PC-3 (cell line): Measurements from ENCODE around the gene PRRX1. TPM values are rescaled to one million over a fixed set of nuclear protein-coding genes. Genes with fewer than 3 reads are reported as not detected.

Experiments used
- ATAC-seq: fragments of 200-7000 bp; cut with Tn5 transposase; 2 replicates; pipeline ENCODE4 v1.9.1; 2020; ENCODE audit warnings: mild to moderate bottlenecking, moderate library complexity
- BruUV-seq: library from RNA; stranded (reverse); fragments of 400-500 nt; replicated peaks from 2 replicates; lab custom pipeline; 2021; lab: Mats Ljungman, UMichigan
- CTCF ChIA-PET: fragments of 300-600 bp; sonication (Branson Sonifier 250); formaldehyde crosslinking; loops from one replicate; lab custom pipeline; 2022; ENCODE audit warnings: antibody characterized with exemption; lab: Charles Lee
- POLR2A ChIA-PET: fragments of 300-600 bp; sonication (Branson Sonifier 250); formaldehyde crosslinking; loops from one replicate; lab custom pipeline; 2022; ENCODE audit warnings: antibody characterized with exemption; ENCODE audit not compliant: unreplicated experiment; lab: Charles Lee
- DNase-seq: peaks from one replicate; pipeline ENCODE4 v3.0.0-alpha.2; 2015
- H2AFZ ChIP-seq: fragments of 300-600 bp; sonication (generic); 2 replicates; pipeline ENCODE4 v1.6.0; 2016; ENCODE audit warnings: antibody characterized with exemption, low read length
- H3F3A ChIP-seq: fragments of 300-600 bp; sonication (generic); one replicate; pipeline ENCODE4 v1.6.0; 2017; ENCODE audit warnings: antibody characterized with exemption, low read length, control low read depth, mild to moderate bottlenecking; ENCODE audit not compliant: unreplicated experiment
- H3K27ac ChIP-seq: fragments of 300-600 bp; sonication (generic); 2 replicates; pipeline ENCODE4 v1.5.1; 2016; ENCODE audit warnings: mild to moderate bottlenecking, low read length
- H3K27me3 ChIP-seq: fragments of 300-600 bp; sonication (generic); 2 replicates; pipeline ENCODE4 v1.6.1; 2016; ENCODE audit warnings: low read length, mixed read lengths
- H3K36me3 ChIP-seq: fragments of 300-600 bp; sonication (generic); 2 replicates; pipeline ENCODE4 v1.6.1; 2016; ENCODE audit warnings: low read depth, mixed run types, low read length, mixed read lengths
- H3K4me1 ChIP-seq: fragments of 300-600 bp; sonication (generic); 2 replicates; pipeline ENCODE4 v1.5.1; 2016; ENCODE audit warnings: low read length; ENCODE audit not compliant: insufficient read depth
- H3K4me2 ChIP-seq: fragments of 300-600 bp; sonication (generic); 2 replicates; pipeline ENCODE4 v1.6.0; 2016; ENCODE audit warnings: low read length
- H3K4me3 ChIP-seq: fragments of 300-600 bp; sonication (generic); 2 replicates; pipeline ENCODE4 v1.5.1; 2016; ENCODE audit warnings: mild to moderate bottlenecking, low read length, mixed read lengths
- H3K79me2 ChIP-seq: fragments of 300-600 bp; sonication (generic); 2 replicates; pipeline ENCODE4 v1.6.1; 2017; ENCODE audit warnings: low read length, mixed read lengths
- H3K9ac ChIP-seq: fragments of 300-600 bp; sonication (generic); 2 replicates; pipeline ENCODE4 v1.6.0; 2016; ENCODE audit warnings: mild to moderate bottlenecking, low read length
- H3K9me2 ChIP-seq: fragments of 300-600 bp; sonication (generic); replicated peaks from 2 replicates; pipeline ENCODE4 v1.6.1; 2016; ENCODE audit warnings: mixed run types, low read length, mixed read lengths
- H3K9me3 ChIP-seq: fragments of 300-600 bp; sonication (generic); 2 replicates; pipeline ENCODE4 v1.6.1; 2016; ENCODE audit warnings: low read length, mixed read lengths
- H4K20me1 ChIP-seq: fragments of 300-600 bp; sonication (generic); 2 replicates; pipeline ENCODE4 v1.6.1; 2016; ENCODE audit warnings: low read length, mixed read lengths
- EZH2 ChIP-seq: fragments of 300-600 bp; sonication (generic); IDR thresholded peaks from one replicate; pipeline ENCODE4 v1.6.1; 2017; ENCODE audit warnings: antibody characterized with exemption, mild to moderate bottlenecking, low read length; ENCODE audit not compliant: unreplicated experiment
- EZH2phosphoT487 ChIP-seq: fragments of 300-600 bp; sonication (generic); IDR thresholded peaks from 2 replicates; pipeline ENCODE4 v1.6.1; 2018; ENCODE audit warnings: mild to moderate bottlenecking, antibody characterized with exemption, low read length, borderline replicate concordance
- intact Hi-C: fragments of 100-400 bp; cut with micrococcal nuclease; formaldehyde crosslinking; loops from 2 replicates; pipeline ENCODE4 v1.9.0; 2023
- total RNA-seq: library from RNA; depleted of rRNA; stranded (reverse); fragments of >200 nt; gene quantifications from 2 replicates; pipeline ENCODE4 v1.2.3, GENCODE V29; 2014
- TF ChIP-seq, protein P1 (sequence below): fragments of 300-600 bp; sonication (generic); conservative IDR thresholded peaks from 2 replicates; pipeline ENCODE4 v1.5.1; 2017; ENCODE audit warnings: antibody characterized with exemption, low read depth, mild to moderate bottlenecking, low read length

PRRX1 gene
- total RNA-seq, 1 experiment from 2014 or later: not detected

- no peaks in the 10 kb centered on the region for H4K20me1 ChIP-seq
- H3K9me3 ChIP-seq: no peaks in the 10 kb centered on the region
- H3K4me1 ChIP-seq: no peaks in the 10 kb centered on the region
- no peak overlapping the region for H3K4me2 ChIP-seq
- no peak overlapping the region for H3K9ac ChIP-seq
- ChIA-PET CTCF (no interaction called here), POLR2A (no interaction called here)
- no TSS peak for BruUV-seq
- no peak for TF ChIP-seq EZH2phosphoT487
- no peak for TF ChIP-seq EZH2
- TF ChIP-seq, protein P1, sequence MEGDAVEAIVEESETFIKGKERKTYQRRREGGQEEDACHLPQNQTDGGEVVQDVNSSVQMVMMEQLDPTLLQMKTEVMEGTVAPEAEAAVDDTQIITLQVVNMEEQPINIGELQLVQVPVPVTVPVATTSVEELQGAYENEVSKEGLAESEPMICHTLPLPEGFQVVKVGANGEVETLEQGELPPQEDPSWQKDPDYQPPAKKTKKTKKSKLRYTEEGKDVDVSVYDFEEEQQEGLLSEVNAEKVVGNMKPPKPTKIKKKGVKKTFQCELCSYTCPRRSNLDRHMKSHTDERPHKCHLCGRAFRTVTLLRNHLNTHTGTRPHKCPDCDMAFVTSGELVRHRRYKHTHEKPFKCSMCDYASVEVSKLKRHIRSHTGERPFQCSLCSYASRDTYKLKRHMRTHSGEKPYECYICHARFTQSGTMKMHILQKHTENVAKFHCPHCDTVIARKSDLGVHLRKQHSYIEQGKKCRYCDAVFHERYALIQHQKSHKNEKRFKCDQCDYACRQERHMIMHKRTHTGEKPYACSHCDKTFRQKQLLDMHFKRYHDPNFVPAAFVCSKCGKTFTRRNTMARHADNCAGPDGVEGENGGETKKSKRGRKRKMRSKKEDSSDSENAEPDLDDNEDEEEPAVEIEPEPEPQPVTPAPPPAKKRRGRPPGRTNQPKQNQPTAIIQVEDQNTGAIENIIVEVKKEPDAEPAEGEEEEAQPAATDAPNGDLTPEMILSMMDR: no peak
- H3F3A ChIP-seq: no peaks in the 10 kb centered on the region
- H3K27me3 ChIP-seq: no peaks in the 10 kb centered on the region
- no peak overlapping the region for H3K27ac ChIP-seq
- intact Hi-C loops: no loop called here
- no peak overlapping the region for H3K4me3 ChIP-seq
- no peaks in the 10 kb centered on the region for H3K79me2 ChIP-seq
- no peak for ATAC-seq
- no peaks in the 10 kb centered on the region for H3K9me2 ChIP-seq
- H2AFZ ChIP-seq: no peak overlapping the region
- no peak for DNase-seq
- no peaks in the 10 kb centered on the region for H3K36me3 ChIP-seq
These were observed 79.2 kb downstream of the PRRX1 start for GRCh38 chr1:170743083-170743482.

DNA sequence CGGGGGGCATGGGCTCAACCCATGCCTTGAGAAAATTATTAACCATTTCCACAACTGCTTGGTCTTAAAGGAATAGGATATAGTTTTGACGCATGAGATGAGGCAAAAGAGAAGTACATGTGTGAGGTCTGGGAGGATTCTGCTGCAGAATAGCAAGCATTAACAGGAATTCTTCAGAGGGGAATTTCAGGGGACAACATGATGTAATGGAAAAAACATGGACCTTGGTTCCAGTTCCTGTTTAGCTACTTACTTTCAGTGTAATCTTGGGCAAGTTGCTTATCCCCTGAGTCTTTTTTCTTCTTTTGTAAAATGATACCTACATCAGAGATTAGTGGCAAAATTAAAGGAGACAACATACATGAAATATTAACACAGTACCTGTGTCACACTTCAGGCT is 85.6 kb downstream of the PRRX1 start:
- no peak overlapping the region for H3K9ac ChIP-seq
- H3K9me2 ChIP-seq: no peaks in the 10 kb centered on the region
- ChIA-PET CTCF (interaction anchor here (0.6 kb wide), 1 partner anchor 496 kb away, joined by 3 read pairs; no protein-coding TSS in a partner anchor), POLR2A (no interaction called here)
- no peak overlapping the region for H3K27ac ChIP-seq
- H3K4me1 ChIP-seq: no peaks in the 10 kb centered on the region
- no peak overlapping the region for H3K4me3 ChIP-seq
- no peaks in the 10 kb centered on the region for H3K9me3 ChIP-seq
- TF ChIP-seq, protein P1: no peak
- TF ChIP-seq EZH2phosphoT487 (no peak), EZH2 (no peak)
- H4K20me1 ChIP-seq: no peaks in the 10 kb centered on the region
- ATAC-seq (no peak), DNase-seq (no peak)
- H3K36me3 ChIP-seq: no peaks in the 10 kb centered on the region
- no peaks in the 10 kb centered on the region for H3F3A ChIP-seq
- no peaks in the 10 kb centered on the region for H3K27me3 ChIP-seq
- H2AFZ ChIP-seq: no peak overlapping the region
- intact Hi-C loops: no loop called here
- H3K79me2 ChIP-seq: no peaks in the 10 kb centered on the region
- BruUV-seq: no TSS peak
- no peak overlapping the region for H3K4me2 ChIP-seq

- H3K79me2 ChIP-seq: no peaks in the 10 kb centered on the region
- H3K4me3 ChIP-seq: no peak overlapping the region
- H3K36me3 ChIP-seq: no peaks in the 10 kb centered on the region
- H3K9ac ChIP-seq: no peak overlapping the region
- POLR2A ChIA-PET: no interaction called here
- intact Hi-C loops: no loop called here
- no peaks in the 10 kb centered on the region for H3F3A ChIP-seq
- no peak for TF ChIP-seq EZH2
- TF ChIP-seq, protein P1: no peak
- no peak for TF ChIP-seq EZH2phosphoT487
- H3K9me2 ChIP-seq: no peaks in the 10 kb centered on the region
- no peaks in the 10 kb centered on the region for H3K27me3 ChIP-seq
- BruUV-seq: no TSS peak
- DNase-seq (no peak), ATAC-seq (no peak)
- H2AFZ ChIP-seq: no peak overlapping the region
- H3K4me2 ChIP-seq: no peak overlapping the region
- no peaks in the 10 kb centered on the region for H3K9me3 ChIP-seq
- no peaks in the 10 kb centered on the region for H4K20me1 ChIP-seq
- CTCF ChIA-PET: no interaction called here
- H3K27ac ChIP-seq: no peak overlapping the region
- no peaks in the 10 kb centered on the region for H3K4me1 ChIP-seq
These were observed 86.0 kb downstream of the PRRX1 start for GRCh38 chr1:170749959-170750358.
